ENCODE results near the gene RABGEF1.
"Not testable (repeated sequence)": the region's sequence is repeated elsewhere in the genome, so short reads cannot be mapped to it uniquely, and the experiment has no call there.

RABGEF1 gene

GRCh38 chr7:66766041-66766440 is 25.5 kb downstream of the RABGEF1 start:
- H3K27ac ChIP-seq = no peak overlapping the region
- TF ChIP-seq CTCF (conservative IDR thresholded peaks at IDR 0.05; ENCODE audit: low read depth) = no peak
- no peak for DNase-seq (ENCODE audit: low spot score)
- CTCF ChIA-PET = no interaction called here
- POLR2A ChIA-PET (ENCODE audit: low non-redundant PET) = interaction anchor here (0.5 kb wide), 1 partner anchor 221 kb away, joined by 4 read pairs; no protein-coding TSS in a partner anchor

- POLR2A ChIA-PET (ENCODE audit: low non-redundant PET); CTCF ChIA-PET; H3K27ac ChIP-seq; DNase-seq (ENCODE audit: low spot score): not testable (repeated sequence)
These were observed 27.0 kb downstream of the RABGEF1 start for GRCh38 chr7:66767486-66767885.

- CTCF ChIA-PET = no interaction called here
These were observed 28.6 kb downstream of the RABGEF1 start for GRCh38 chr7:66768865-66769832.

GRCh38 chr7:66769833-66770512 is 29.4 kb downstream of the RABGEF1 start:
- no peak overlapping the region for H3K27ac ChIP-seq
- no peak for TF ChIP-seq CTCF (conservative IDR thresholded peaks at IDR 0.05; ENCODE audit: low read depth)
- POLR2A ChIA-PET (ENCODE audit: low non-redundant PET) = no interaction called here
- CTCF ChIA-PET = no interaction called here
- DNase-seq (ENCODE audit: low spot score) = no peak

More at GRCh38 chr7:66768865-66769832, 28.6 kb downstream of the RABGEF1 start:
- no peak for DNase-seq (ENCODE audit: low spot score)
- H3K27ac ChIP-seq = no peak overlapping the region
- TF ChIP-seq CTCF (conservative IDR thresholded peaks at IDR 0.05; ENCODE audit: low read depth) = no peak
- POLR2A ChIA-PET (ENCODE audit: low non-redundant PET) = no interaction called here

- DNase-seq (ENCODE audit: low spot score) = no peak
- H3K27ac ChIP-seq = no peak overlapping the region
- POLR2A ChIA-PET (ENCODE audit: low non-redundant PET) = no interaction called here
- CTCF ChIA-PET = interaction anchor here (0.6 kb wide), 1 partner anchor 656 kb away, joined by 5 read pairs; no protein-coding TSS in a partner anchor
- TF ChIP-seq CTCF (conservative IDR thresholded peaks at IDR 0.05; ENCODE audit: low read depth) = no peak
These were observed 31.3 kb downstream of the RABGEF1 start for GRCh38 chr7:66771795-66772194.

GRCh38 chr7:66773744-66774143 is 33.2 kb downstream of the RABGEF1 start:
- POLR2A ChIA-PET (ENCODE audit: low non-redundant PET); CTCF ChIA-PET: not testable (repeated sequence)

GRCh38 chr7:66776383-66776782 is 35.9 kb downstream of the RABGEF1 start:
- POLR2A ChIA-PET (ENCODE audit: low non-redundant PET); H3K27ac ChIP-seq; DNase-seq (ENCODE audit: low spot score): not testable (repeated sequence)
- CTCF ChIA-PET = interaction anchor here (0.6 kb wide), 2 partner anchors 21 to 27 kb away, joined by 3 to 7 read pairs; no protein-coding TSS in a partner anchor

More at GRCh38 chr7:66773744-66774143, 33.2 kb downstream of the RABGEF1 start:
- H3K27ac ChIP-seq; DNase-seq (ENCODE audit: low spot score): not testable (repeated sequence)
